ENCODE results near the gene ZNF771.
"Not testable (repeated sequence)": the region's sequence is repeated elsewhere in the genome, so short reads cannot be mapped to it uniquely, and the experiment has no call there.

- not testable (repeated sequence) for TF ChIP-seq ZNF274 (IDR thresholded peaks at IDR 0.05; ENCODE audit: low read depth, low read length); CTCF (IDR thresholded peaks at IDR 0.05 in 2 of 3, conservative IDR thresholded peaks at IDR 0.05 in 1 of 3; ENCODE audit: borderline replicate concordance in 1 of 3, insufficient read depth in 1 of 3, low read depth in 2 of 3, low read length in 2 of 3); YY1 (IDR thresholded peaks at IDR 0.05; ENCODE audit: extremely low read depth, insufficient replicate concordance, low read depth, low read length); EZH2phosphoT487 (IDR thresholded peaks at IDR 0.05; ENCODE audit: borderline replicate concordance)
Measured at GRCh38 chr16:30452709-30453580, 45.5 kb downstream of the ZNF771 start.
